Neuron (in vitro differentiated cells): Measurements from ENCODE around the gene ZNFX1.
A peak's percentile ranks its signal among the peaks of the same experiment; 100 is the strongest.
"Not testable (repeated sequence)": the region's sequence is repeated elsewhere in the genome, so short reads cannot be mapped to it uniquely, and the experiment has no call there.

Experiments
- H2AFZ ChIP-seq: one replicate; pipeline ENCODE4 v1.6.1; 2013; ENCODE audit warnings: low read depth, mild to moderate bottlenecking, inconsistent platforms, low read length, moderate library complexity
- H3K27me3 ChIP-seq: one replicate; pipeline ENCODE4 v1.6.1; 2013; ENCODE audit warnings: low read length; ENCODE audit not compliant: insufficient read depth
- H3K36me3 ChIP-seq: one replicate; pipeline ENCODE4 v1.6.1; 2013; ENCODE audit warnings: low read length; ENCODE audit not compliant: insufficient read depth
- H3K4me1 ChIP-seq: one replicate; pipeline ENCODE4 v1.6.1; 2013; ENCODE audit warnings: low read length; ENCODE audit not compliant: insufficient read depth
- H3K4me3 ChIP-seq: 2 replicates; pipeline ENCODE4 v1.5.1; 2013; ENCODE audit warnings: mild to moderate bottlenecking, low read length, moderate library complexity
- H3K9me3 ChIP-seq: one replicate; pipeline ENCODE4 v1.6.1; 2013; ENCODE audit warnings: low read length

The ZNFX1 gene

DNA sequence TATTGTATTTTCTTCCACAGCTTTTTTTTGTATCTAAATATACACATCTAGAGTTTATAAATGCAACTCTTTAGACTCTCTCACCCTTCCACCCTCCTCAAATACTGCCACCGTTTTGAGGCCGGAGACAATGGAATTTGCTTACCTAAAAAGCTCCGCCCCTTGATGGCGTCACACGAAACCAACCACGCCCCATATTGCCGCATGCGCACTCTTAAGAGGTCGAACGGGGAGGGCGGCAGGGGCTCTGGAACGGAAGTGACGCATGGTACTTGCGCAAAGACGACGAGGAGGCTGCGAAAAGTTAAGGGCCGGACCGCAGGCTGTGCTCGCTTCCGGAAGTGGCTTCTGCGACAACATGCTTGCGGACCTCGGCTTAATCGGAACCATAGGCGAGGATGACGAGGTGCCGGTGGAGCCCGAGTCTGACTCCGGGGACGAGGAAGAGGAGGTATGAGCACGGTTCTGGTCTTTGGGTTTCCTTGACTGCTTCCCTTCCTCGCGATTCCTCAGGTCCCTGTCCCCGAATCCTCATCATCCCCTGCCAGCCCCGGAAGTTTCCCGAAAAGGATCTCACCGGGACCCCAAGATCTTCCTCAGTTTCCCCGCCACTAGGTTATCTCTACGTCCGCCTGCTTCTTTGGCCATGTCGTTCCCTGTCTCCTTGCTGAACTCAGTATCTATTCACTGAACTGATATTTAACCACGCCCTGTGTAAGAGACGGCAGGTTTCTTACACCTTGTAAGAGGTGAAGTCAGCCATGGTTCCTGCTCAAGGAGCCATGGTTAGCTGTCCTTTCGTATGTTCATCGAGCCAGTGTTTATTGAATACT is 58.5 kb downstream of the ZNFX1 start, which contains the start of gene DDX27:
TSS of gene DDX27 (plus strand) at position 326 of the 833 bp plus-strand sequence. CDS start at position 359, 33 bp downstream.
- Histone ChIP-seq H3K27me3 (no peaks in the 10 kb centered on the region), H3K4me1 (peaks cover 8% of the 10 kb centered on the region), H2AFZ (peak within 1 kb of the TSS; percentile 58), H3K36me3 (peaks cover 26% of the 10 kb centered on the region), H3K9me3 (no peaks in the 10 kb centered on the region), H3K4me3 (peak within 1 kb of the TSS; percentile 78)

DNA sequence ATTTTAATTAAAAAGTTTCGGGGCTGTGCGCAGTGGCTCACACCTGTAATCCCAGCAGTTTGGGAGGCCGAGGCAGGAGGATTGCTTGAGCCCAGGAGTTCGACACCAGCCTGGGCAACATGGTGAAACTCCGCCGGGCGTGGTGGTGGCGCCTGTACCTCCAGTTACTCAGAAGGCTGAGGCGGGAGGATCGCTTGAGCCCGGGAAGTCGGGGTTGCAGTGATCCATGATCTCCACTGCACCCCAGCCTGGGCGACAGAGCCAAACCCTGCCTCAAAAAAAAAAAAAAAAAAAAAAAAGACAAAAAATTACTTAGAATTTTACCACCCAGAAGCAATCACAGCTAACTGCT is 59.1 kb downstream of the ZNFX1 start:
- H3K9me3 ChIP-seq, H3K4me1 ChIP-seq, H3K27me3 ChIP-seq, H3K4me3 ChIP-seq: not testable (repeated sequence)
- Histone ChIP-seq H3K36me3 (peaks cover 20% of the 10 kb centered on the region), H2AFZ (peak overlapping the region; percentile 33)

DNA sequence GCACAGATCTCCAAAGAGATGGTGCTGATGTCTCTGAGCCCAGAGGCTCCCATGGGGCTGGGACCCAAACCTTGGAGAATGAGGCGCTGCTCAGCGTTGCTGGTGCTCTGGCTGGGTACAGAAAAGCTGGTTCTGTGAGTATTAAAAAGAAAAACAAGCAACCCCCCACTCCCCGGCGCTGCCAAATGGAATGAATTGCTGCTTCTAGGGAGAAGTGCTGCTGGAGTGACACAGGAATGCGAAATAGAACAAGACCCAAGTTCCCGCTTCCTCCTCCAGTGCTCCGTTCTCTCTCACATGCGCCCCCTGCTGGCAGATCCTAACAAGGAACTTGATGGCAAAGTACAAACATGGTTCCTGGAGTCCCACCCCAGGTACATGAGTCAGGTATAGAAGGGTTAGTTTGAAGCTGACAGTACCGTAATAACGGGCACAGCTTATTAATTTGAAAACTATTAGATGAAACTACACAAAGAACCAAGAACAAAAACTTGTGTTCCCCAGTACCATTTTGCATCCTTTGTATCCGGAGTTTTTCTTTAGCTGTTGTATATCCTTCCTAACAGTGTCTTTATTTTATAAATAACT is 60.8 kb downstream of the ZNFX1 start:
- Histone ChIP-seq H3K27me3 (no peaks in the 10 kb centered on the region), H3K36me3 (peaks cover 10% of the 10 kb centered on the region), H3K4me3 (no peak overlapping the region), H3K9me3 (no peaks in the 10 kb centered on the region), H2AFZ (no peak overlapping the region), H3K4me1 (peaks cover 8% of the 10 kb centered on the region)

DNA sequence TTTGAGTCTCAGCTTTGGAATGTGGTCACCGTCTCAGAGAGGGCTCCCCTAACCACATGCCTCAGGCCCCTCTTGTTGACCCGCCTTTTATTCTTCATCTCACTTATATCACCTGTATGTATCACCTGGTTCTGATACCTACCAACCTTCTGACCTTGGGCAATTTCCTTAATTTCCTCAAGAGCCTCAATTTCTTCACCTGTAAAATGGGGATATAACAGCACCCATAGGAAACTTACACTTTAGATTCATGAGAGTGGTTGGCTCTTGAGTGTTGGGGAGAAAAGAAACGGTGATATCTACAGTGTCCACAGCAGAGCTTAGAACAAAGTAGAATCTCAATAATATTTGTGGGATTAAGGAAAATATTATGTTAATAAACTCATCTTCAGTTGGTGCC is 62.6 kb downstream of the ZNFX1 start:
- Histone ChIP-seq H3K36me3 (no peaks in the 10 kb centered on the region), H3K4me1 (peaks cover 6% of the 10 kb centered on the region), H3K9me3 (no peaks in the 10 kb centered on the region), H3K4me3 (no peak overlapping the region), H2AFZ (no peak overlapping the region), H3K27me3 (no peaks in the 10 kb centered on the region)

DNA sequence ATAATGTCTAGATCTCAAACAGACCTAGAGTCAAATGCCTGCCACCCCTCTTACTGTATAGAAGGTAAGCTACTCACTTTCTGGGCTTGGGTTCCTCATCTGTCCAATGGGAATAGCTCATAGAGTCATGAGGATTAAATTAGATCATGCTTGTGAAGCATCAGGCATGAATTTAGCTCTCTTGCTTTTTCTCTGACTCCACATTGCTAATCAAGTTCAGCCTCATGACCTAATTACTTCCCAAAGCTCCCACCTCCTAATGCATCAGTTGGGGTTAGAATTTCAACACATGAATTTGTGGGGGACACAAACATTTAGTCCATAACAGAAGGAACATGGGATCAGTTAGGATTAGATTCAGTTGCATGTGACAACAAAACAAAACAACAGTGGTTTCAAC is 63.3 kb downstream of the ZNFX1 start:
- no peaks in the 10 kb centered on the region for H3K36me3 ChIP-seq
- H3K4me3 ChIP-seq = no peak overlapping the region
- H3K9me3 ChIP-seq = peaks cover 2% of the 10 kb centered on the region
- H3K27me3 ChIP-seq = no peaks in the 10 kb centered on the region
- H2AFZ ChIP-seq = no peak overlapping the region
- H3K4me1 ChIP-seq = no peaks in the 10 kb centered on the region

DNA sequence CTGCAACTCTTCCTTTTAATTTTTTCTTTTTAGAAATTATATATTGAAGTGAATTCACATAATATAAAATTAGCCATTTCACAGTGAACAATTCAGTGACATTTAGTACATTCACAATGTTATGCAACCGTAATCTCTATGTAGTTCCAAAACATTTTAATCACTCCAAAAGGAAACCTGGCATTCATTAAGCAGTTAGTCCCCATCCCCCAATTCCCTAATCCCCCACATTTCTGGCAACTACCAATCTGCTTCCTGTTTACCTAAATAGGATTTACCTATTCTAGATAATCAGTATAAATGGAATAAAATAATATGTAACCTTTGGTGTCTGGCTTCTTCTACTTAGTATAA is 67.1 kb downstream of the ZNFX1 start:
- Histone ChIP-seq H3K36me3 (no peaks in the 10 kb centered on the region), H3K4me1 (no peaks in the 10 kb centered on the region), H3K27me3 (no peaks in the 10 kb centered on the region), H3K4me3 (no peak overlapping the region), H3K9me3 (peaks cover 2% of the 10 kb centered on the region), H2AFZ (no peak overlapping the region)

DNA sequence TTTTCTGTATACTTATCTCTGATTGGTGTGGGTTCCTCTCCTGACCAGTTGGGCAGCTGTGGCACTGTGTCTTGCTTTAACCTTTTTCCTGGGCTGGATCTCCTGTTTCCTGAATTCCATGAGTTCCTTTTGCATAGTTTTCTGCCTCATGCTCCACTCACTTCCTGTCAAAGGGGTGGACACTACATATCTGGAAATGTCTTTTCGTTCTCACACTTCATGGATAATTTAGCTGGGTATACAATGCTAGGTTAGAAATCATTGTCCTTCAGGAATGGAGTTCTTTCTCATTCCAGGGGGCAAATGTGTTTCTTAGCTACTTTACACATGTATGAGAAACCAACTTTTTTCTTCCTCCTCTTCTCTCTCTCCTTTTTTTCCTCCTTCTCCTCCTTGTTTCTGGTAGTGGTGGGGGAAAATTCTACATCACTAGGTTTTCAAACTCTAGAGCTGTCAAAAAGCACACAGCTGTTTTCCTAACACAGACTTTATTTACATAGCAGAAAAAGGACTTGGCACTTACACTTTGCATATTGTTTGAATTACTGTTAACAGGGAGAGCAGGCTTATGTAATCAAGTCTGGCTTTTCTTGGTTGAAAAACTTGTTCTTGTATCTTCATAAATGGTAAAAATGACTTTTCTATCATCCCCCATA is 67.6 kb downstream of the ZNFX1 start:
- Histone ChIP-seq H3K27me3 (no peaks in the 10 kb centered on the region), H3K4me1 (no peaks in the 10 kb centered on the region), H3K9me3 (peaks cover 2% of the 10 kb centered on the region), H2AFZ (no peak overlapping the region), H3K4me3 (no peak overlapping the region), H3K36me3 (no peaks in the 10 kb centered on the region)

DNA sequence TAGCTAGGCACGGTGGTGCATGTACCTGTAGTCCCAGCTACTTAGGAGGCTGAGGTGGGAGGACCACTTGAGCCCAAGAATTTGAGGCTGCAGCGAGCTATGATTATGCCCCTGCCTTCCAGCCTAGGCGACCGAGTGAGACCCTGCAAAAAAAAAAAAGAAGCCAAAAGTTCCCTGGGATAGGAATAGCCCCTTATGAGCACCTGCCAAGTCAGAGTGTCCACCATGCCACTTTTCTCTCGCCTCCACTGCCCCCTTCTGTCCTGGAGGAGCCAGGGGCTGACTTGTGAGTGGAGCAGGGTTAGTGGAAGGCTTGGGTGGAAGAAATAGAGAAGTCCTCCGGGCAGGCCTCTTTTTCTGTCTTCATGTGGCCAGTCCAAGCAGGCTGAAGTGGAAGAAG is 70.8 kb downstream of the ZNFX1 start:
- H3K4me3 ChIP-seq = no peak overlapping the region

DNA sequence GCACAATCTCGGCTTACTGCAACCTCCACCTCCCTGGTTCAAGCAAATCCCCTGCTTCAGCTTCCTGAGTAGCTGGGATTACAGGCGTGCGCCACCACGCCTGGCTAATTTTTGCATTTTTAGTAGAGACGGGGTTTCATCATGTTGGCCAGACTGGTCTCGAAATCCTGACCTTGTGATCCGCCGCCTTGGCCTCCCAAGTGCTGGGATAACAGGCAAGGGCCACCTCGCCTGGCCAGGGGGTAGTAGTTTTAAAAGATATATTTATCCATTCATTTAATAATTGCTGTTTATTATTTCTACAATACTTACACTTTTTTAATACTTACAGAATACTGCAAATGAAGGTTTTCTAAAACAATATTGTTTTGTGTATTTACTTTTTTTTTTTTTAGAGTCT is 74.1 kb downstream of the ZNFX1 start:
- Histone ChIP-seq H3K36me3 (no peaks in the 10 kb centered on the region), H2AFZ (no peak overlapping the region), H3K27me3 (no peaks in the 10 kb centered on the region), H3K9me3 (no peaks in the 10 kb centered on the region), H3K4me1 (no peaks in the 10 kb centered on the region), H3K4me3 (no peak overlapping the region)

More for the DNA sequence above, 70.8 kb downstream of the ZNFX1 start:
- Histone ChIP-seq H2AFZ (no peak overlapping the region), H3K36me3 (no peaks in the 10 kb centered on the region), H3K9me3 (peaks cover 2% of the 10 kb centered on the region), H3K4me1 (no peaks in the 10 kb centered on the region), H3K27me3 (no peaks in the 10 kb centered on the region)

DNA sequence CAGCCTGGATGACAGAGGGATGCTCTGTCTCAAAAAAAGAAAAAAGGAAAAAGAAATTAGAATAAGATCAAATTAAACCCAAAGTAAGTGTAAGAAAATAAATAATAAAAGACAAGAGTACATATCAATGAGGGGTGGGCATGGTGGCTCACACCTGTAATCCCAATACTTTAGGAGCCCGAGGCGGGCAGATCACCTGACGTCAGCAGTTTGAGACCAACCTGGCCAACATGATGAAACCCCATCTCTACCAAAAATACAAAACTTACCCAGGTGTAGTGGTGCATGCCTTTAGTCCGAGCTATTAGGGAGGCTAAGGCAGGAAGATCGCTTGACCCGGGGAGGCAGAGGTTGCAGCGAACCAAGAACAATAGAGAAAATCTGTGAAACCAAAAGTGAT is 74.8 kb downstream of the ZNFX1 start:
- H3K27me3 ChIP-seq = no peaks in the 10 kb centered on the region
- no peak overlapping the region for H2AFZ ChIP-seq
- no peaks in the 10 kb centered on the region for H3K9me3 ChIP-seq
- H3K4me3 ChIP-seq = no peak overlapping the region
- H3K36me3 ChIP-seq = no peaks in the 10 kb centered on the region
- H3K4me1 ChIP-seq = no peaks in the 10 kb centered on the region

DNA sequence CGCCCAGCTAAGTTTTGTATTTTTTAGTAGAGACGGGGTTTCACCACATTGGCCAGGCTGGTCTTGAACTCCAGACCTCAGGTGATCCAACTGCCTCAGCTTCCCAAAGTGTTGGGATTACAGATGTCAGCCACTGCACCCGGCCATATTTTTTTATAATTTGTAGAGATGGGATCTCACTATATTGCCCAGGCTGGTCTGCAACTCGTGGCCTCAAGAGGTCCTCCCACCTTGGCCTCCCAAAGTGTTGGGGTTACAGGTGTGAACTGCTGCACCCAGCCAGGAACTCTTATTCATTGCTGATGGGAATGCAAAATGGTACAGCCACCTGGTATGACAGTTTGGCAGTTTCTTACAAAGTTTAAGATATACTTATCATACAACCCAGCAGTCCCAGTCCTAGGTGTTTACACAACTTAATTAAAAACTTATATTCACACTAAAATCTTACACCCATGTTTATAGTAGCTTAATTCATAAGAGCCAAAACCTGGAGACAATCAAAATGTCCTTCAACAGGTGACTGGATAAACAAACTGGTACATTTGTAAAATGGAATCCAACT is 78.0 kb downstream of the ZNFX1 start:
- Histone ChIP-seq H3K4me3 (no peak overlapping the region), H3K36me3 (no peaks in the 10 kb centered on the region), H3K4me1 (no peaks in the 10 kb centered on the region), H2AFZ (no peak overlapping the region), H3K27me3 (no peaks in the 10 kb centered on the region), H3K9me3 (no peaks in the 10 kb centered on the region)

DNA sequence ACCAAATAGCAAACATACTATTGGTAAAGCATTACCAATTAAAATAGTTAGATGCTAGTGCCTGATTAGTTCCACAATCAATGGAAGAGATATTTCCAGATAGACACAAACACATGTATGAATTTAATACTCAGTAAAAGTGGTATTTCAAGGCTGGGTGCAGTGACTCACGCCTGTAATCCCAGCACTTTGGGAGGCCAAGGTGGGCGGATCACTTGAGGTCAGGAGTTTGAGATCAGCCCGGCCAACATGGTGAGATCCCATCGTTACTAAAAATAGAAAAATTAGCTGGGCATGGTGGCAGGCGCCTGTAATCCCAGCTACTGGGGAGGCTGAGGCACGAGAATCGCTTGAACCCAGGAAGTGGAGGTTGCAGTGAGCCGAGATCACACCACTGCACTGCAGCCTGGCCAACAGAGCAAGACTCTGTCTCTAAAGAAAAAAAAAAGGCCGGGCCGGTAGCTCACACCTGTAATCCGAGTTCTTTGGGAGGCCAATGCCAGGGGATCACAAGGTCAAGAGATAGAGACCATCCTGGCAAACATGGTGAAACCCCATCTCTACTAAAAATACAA is 84.8 kb downstream of the ZNFX1 start:
- H3K4me1 ChIP-seq, H3K27me3 ChIP-seq, H3K4me3 ChIP-seq, H2AFZ ChIP-seq, H3K36me3 ChIP-seq, H3K9me3 ChIP-seq: not testable (repeated sequence)
